ENCODE data around the gene EXOSC5.
"Not testable (repeated sequence)": the region's sequence is repeated elsewhere in the genome, so short reads cannot be mapped to it uniquely, and the experiment has no call there.

The EXOSC5 gene

DNA sequence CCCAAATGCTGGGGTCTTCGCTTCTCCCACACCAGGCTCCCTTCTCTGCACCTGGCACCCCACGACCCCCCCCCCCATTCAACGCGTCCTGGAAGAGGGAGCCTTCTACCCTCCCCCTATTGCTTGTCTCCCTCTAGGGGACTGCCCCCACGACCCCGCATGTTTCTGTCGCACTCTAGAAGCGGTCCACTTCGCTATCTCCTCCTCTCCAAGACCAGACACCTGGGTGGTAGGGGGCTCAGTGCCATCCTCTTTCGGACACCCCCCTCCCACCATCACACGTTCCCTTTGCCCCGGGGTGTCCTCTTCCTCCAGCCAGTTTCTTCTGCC, 44.9 kb downstream of the EXOSC5 start:
- TF ChIP-seq, protein P1, sequence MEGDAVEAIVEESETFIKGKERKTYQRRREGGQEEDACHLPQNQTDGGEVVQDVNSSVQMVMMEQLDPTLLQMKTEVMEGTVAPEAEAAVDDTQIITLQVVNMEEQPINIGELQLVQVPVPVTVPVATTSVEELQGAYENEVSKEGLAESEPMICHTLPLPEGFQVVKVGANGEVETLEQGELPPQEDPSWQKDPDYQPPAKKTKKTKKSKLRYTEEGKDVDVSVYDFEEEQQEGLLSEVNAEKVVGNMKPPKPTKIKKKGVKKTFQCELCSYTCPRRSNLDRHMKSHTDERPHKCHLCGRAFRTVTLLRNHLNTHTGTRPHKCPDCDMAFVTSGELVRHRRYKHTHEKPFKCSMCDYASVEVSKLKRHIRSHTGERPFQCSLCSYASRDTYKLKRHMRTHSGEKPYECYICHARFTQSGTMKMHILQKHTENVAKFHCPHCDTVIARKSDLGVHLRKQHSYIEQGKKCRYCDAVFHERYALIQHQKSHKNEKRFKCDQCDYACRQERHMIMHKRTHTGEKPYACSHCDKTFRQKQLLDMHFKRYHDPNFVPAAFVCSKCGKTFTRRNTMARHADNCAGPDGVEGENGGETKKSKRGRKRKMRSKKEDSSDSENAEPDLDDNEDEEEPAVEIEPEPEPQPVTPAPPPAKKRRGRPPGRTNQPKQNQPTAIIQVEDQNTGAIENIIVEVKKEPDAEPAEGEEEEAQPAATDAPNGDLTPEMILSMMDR (IDR thresholded peaks at IDR 0.05), result no peak
- Histone ChIP-seq H3K4me1 (ENCODE audit: control insufficient read depth in 1 of 2, insufficient read depth in 1 of 2, low read depth in 1 of 2, low read length in 1 of 2) (peaks cover 68 to 79% of the 10 kb centered on the region in 2 experiments), H3K4me3 (ENCODE audit: low read depth in 1 of 2, low read length in 1 of 2) (peak overlapping the region; percentile 98 to 100), H3K36me3 (peaks cover 20% of the 10 kb centered on the region), H3K27ac (peak overlapping the region; percentile 98), H3K9me3 (no peaks in the 10 kb centered on the region), H3K27me3 (no peaks in the 10 kb centered on the region)

DNA sequence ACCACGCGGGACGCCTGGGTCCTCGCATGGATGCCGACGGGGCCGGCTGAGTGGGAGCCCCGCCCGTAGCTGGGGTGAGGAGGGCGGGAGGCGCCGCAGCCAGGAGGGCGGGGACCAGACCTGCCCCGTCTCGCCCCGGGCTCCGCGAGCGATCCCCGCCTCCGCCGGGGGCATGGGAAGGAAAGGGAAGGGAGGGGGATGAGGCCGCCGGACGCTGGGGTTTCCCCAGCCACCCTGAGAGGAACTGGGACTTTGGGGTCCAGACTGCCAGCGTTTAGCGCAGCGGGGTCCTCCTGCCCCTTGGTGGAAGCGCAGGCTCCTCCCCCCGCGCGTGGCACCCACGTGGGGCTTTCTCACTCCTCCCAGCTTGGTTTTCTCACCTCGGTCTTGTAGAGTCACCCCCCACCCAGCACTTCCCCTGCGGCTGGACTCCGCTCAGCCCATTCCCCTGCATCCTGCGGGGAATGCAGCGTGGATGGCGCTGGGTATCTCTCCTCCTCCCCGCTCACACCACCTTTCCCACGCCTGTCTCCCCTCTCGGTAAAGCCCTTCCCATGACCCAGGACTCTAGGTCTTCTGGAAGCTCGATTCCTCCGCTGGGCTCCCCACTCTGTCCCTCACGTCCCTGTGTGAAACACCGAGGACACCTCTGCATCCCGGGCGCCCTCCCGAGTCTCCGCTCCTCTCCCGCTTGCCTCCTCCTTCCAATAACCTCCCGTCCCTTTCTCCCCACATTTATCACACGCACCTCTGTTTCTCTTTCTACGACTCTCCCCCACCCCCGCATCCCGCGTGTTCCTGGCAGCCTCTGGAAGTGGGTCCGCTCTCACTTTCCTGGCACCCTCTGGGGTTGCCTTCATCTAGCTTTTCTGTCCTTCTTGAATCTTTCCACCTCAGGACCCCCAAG, 45.6 kb downstream of the EXOSC5 start:
- TF ChIP-seq, protein P1 (IDR thresholded peaks at IDR 0.05), result peak; percentile 27
- Histone ChIP-seq H3K27me3 (no peaks in the 10 kb centered on the region), H3K4me3 (ENCODE audit: low read depth in 1 of 2, low read length in 1 of 2) (peak overlapping the region; percentile 98 to 100), H3K36me3 (peaks cover 26% of the 10 kb centered on the region), H3K9me3 (no peaks in the 10 kb centered on the region), H3K27ac (peak overlapping the region; percentile 98), H3K4me1 (ENCODE audit: control insufficient read depth in 1 of 2, insufficient read depth in 1 of 2, low read depth in 1 of 2, low read length in 1 of 2) (peaks cover 61 to 73% of the 10 kb centered on the region in 2 experiments)

DNA sequence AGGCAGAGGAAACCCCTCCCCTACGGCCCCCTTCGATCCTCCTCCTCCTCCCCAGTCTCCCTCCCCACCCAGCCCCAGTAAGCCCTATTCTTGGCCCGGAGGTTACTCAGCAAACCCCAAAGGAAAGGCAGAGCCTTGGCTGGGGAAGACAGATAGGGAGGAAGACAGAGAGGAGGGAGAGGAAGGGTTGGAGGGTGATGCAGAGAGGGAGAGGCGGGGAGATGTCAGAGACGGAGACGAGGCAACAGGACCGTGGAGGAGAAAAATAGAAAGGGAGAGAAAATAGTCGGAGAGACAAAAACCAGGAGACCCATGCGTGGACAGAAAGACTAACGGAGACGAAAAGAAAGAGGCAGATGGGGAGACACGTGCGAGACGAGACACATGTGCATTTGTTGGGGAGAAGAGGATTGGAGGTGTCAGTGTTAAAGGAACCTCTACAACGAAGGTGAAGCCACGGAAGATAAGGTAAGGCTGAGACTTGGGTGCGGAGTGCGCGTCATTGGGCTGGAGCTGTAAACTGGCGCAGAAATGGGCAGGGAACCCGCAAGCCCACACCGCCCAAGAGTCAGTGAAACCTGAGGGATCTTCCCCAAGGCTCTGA, 46.3 kb downstream of the EXOSC5 start:
- TF ChIP-seq, protein P1 (IDR thresholded peaks at IDR 0.05), result no peak
- H3K4me1 ChIP-seq (ENCODE audit: control insufficient read depth in 1 of 2, insufficient read depth in 1 of 2, low read depth in 1 of 2, low read length in 1 of 2), result peaks cover 54 to 65% of the 10 kb centered on the region in 2 experiments
- H3K36me3 ChIP-seq, result peaks cover 32% of the 10 kb centered on the region
- H3K4me3 ChIP-seq (ENCODE audit: low read depth in 1 of 2, low read length in 1 of 2), result peak overlapping the region; percentile 98 to 100
- peak overlapping the region; percentile 98 for H3K27ac ChIP-seq
- H3K9me3 ChIP-seq, result no peaks in the 10 kb centered on the region
- H3K27me3 ChIP-seq, result no peaks in the 10 kb centered on the region

DNA sequence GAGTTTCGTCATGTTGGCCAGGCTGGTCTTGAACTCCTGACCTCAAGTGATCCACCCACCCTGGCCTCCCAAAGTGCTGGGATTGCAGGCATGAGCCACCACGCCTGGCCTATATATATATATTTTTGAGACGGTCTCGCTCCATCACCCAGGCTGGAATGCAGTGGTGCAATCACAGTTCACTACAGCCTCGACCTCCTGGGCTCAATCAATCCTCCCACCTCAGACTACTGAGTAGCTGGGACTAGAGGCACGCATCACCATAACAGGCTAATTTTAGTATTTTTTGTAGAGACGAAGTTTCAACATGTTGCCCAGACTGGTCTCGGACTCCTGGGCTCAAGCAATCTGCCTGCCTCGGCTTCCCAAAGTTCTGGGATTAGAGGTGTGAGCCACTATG, 50.2 kb downstream of the EXOSC5 start:
- H3K36me3 ChIP-seq, result peaks cover 57% of the 10 kb centered on the region
- not testable (repeated sequence) for H3K9me3 ChIP-seq; H3K4me3 ChIP-seq (ENCODE audit: low read depth in 1 of 2, low read length in 1 of 2); H3K27me3 ChIP-seq
- H3K4me1 ChIP-seq (ENCODE audit: control insufficient read depth in 1 of 2, insufficient read depth in 1 of 2, low read depth in 1 of 2, low read length in 1 of 2), result peaks cover 66 to 75% of the 10 kb centered on the region in 2 experiments
- H3K27ac ChIP-seq, result peak overlapping the region; percentile 98

DNA sequence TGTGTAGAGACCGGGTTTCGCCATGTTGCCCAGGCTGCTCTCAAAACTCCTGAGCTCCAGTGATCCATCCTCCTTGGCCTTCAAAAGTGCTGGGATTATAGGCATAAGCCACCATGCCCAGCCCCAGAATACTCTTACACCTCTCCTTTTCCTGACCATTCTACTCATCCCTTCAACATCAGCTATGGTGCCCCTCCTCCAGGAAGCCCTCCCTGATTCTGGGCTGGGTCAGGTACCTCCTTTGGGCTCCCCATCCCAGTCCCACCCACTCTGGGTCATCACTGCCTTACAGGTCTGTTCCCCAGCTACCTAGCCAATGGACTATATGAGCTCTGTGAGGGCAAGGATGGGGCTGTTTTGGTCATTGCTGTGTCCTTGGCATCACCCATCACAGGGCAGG, 53.0 kb downstream of the EXOSC5 start:
- H3K9me3 ChIP-seq, result no peaks in the 10 kb centered on the region
- peaks cover 70 to 74% of the 10 kb centered on the region in 2 experiments for H3K4me1 ChIP-seq (ENCODE audit: control insufficient read depth in 1 of 2, insufficient read depth in 1 of 2, low read depth in 1 of 2, low read length in 1 of 2)
- H3K36me3 ChIP-seq, result peaks cover 84% of the 10 kb centered on the region
- H3K27me3 ChIP-seq, result no peaks in the 10 kb centered on the region
- no peak overlapping the region for H3K4me3 ChIP-seq (ENCODE audit: low read depth in 1 of 2, low read length in 1 of 2)
- peak overlapping the region; percentile 59 for H3K27ac ChIP-seq
- TF ChIP-seq, protein P1 (IDR thresholded peaks at IDR 0.05), result no peak
